ENCODE measurements around the gene SSBP4. TPM values are rescaled to one million over a fixed set of nuclear protein-coding genes. Genes with fewer than 3 reads are reported as not detected.

SSBP4 gene
- total RNA-seq, 1 experiment from 2014 or later, result 46.1 TPM

DNA sequence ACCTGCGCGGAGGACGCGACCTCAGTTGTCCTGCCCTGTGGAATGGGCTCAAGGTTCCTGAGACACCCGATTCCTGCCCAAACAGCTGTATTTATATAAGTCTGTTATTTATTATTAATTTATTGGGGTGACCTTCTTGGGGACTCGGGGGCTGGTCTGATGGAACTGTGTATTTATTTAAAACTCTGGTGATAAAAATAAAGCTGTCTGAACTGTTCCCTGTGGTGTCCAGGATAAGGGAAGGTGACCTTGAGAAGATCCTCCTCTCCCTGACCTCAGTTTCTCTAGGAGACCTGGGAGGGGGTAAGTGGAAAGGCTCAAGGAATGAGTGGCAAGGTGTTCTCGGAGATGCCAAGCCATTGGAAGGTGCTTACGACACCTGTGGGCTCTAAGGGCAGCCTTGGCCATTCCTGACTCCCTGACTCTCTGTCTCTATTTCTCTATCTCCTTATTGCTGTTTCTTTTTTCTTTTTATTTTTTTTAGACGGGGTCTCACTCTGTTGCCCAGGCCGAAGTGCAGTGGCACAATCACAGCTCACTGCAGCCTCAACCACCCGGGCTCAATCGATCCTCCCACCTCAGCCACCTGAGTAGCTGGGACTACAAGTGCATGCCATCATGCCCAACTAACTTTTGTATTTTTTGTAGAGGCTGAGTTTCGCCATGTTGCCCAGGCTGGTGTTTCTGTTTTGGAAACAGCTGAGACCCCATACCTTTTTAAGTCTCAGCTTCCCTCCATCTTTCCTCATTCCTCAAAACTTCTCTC is 30.1 kb upstream of the SSBP4 start:
- Histone ChIP-seq H2BK120ac (ENCODE audit: low read depth, low read length, poor library complexity, severe bottlenecking) (no peak overlapping the region), H3K27me3 (ENCODE audit: insufficient read depth, low read length) (no peaks in the 10 kb centered on the region), H2AK5ac (ENCODE audit: insufficient read length, low read length) (no peak overlapping the region), H4K5ac (ENCODE audit: insufficient read length, low read depth, low read length) (no peak overlapping the region), H3K27ac (ENCODE audit: insufficient read length, low read depth, low read length) (no peak overlapping the region), H3K18ac (ENCODE audit: insufficient read length, low read depth, low read length) (no peak overlapping the region), H3K4me1 (ENCODE audit: insufficient read depth, low read length) (no peaks in the 10 kb centered on the region), H3K23ac (ENCODE audit: insufficient read length, low read depth, low read length) (no peak overlapping the region), H2BK15ac (ENCODE audit: low read depth, low read length) (no peak overlapping the region), H4K8ac (replicated peaks; ENCODE audit: insufficient read length, low read depth, low read length) (no peak overlapping the region), H2BK12ac (ENCODE audit: insufficient read length, low read depth, low read length) (no peak overlapping the region), H3K4ac (ENCODE audit: low read depth, low read length) (no peak overlapping the region), H3K79me2 (ENCODE audit: insufficient read depth, low read length) (no peaks in the 10 kb centered on the region), H2BK5ac (ENCODE audit: insufficient read length, low read length) (no peak overlapping the region), H3K79me1 (ENCODE audit: insufficient read depth, low read depth, low read length, poor library complexity, severe bottlenecking) (no peaks in the 10 kb centered on the region), H2AFZ (ENCODE audit: low read length) (no peak overlapping the region), H2BK20ac (ENCODE audit: low read depth, low read length, poor library complexity, severe bottlenecking) (no peak overlapping the region), H3K14ac (ENCODE audit: insufficient read depth, low read length) (no peak overlapping the region), H3K9me3 (ENCODE audit: control insufficient read depth, low read depth, low read length) (no peaks in the 10 kb centered on the region), H3K9ac (ENCODE audit: extremely low read depth, insufficient read length, low read length) (no peak overlapping the region), H3K4me2 (ENCODE audit: insufficient read depth, insufficient read length, low read length) (no peak overlapping the region), H4K20me1 (ENCODE audit: control insufficient read depth, insufficient read depth, insufficient read length) (no peaks in the 10 kb centered on the region), H3K56ac (ENCODE audit: insufficient read length, low read depth, low read length) (no peak overlapping the region), H3K23me2 (ENCODE audit: insufficient read length, low read depth, low read length, poor library complexity, severe bottlenecking) (no peaks in the 10 kb centered on the region), H3T11ph (ENCODE audit: low read length) (no peak overlapping the region), H4K91ac (ENCODE audit: insufficient read length, low read depth, low read length) (no peak overlapping the region)
- Mint-ChIP-seq H3K36me3 (ENCODE audit: insufficient read depth in 1 of 3, low read depth in 3 of 3) (peaks cover 0 to 5% (median 5%) of the 10 kb centered on the region in 3 experiments; a peak in 1 of 7 replicates), H3K9me3 (no peaks in the 10 kb centered on the region), H3K4me1 (peaks cover 19 to 20% of the 10 kb centered on the region in 2 experiments), H3K27me3 (ENCODE audit: low read depth) (peaks cover 41% of the 10 kb centered on the region), H3K27ac (no peak overlapping the region), H3K4me3 (peak overlapping the region in 1 of 2 experiments; percentile 68; a peak in 3 of 5 replicates)
- TF ChIP-seq, protein P1, sequence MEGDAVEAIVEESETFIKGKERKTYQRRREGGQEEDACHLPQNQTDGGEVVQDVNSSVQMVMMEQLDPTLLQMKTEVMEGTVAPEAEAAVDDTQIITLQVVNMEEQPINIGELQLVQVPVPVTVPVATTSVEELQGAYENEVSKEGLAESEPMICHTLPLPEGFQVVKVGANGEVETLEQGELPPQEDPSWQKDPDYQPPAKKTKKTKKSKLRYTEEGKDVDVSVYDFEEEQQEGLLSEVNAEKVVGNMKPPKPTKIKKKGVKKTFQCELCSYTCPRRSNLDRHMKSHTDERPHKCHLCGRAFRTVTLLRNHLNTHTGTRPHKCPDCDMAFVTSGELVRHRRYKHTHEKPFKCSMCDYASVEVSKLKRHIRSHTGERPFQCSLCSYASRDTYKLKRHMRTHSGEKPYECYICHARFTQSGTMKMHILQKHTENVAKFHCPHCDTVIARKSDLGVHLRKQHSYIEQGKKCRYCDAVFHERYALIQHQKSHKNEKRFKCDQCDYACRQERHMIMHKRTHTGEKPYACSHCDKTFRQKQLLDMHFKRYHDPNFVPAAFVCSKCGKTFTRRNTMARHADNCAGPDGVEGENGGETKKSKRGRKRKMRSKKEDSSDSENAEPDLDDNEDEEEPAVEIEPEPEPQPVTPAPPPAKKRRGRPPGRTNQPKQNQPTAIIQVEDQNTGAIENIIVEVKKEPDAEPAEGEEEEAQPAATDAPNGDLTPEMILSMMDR (conservative IDR thresholded peaks at IDR 0.05), result no peak
- WGBS (ENCODE audit: extremely low coverage, insufficient read length, low lambda C conversion rate), result no CpG with 5 or more reads among the region's 13 CpGs
- no peak for DNase-seq

Data from H9 (cell line).